HG02623 (cell line): ENCODE measurements around the gene PRKAG2.

Experiments used
- ATAC-seq: cut with Tn5 transposase; IDR thresholded peaks from one replicate; pipeline ENCODE4 v1.9.1; 2021; ENCODE audit warnings: moderate library complexity; ENCODE audit not compliant: unreplicated experiment

PRKAG2 gene

GRCh38 chr7:151702961-151703360 lies 174.0 kb downstream of the PRKAG2 start:
- ATAC-seq = no peak

GRCh38 chr7:151700586-151701165 lies 176.2 kb downstream of the PRKAG2 start:
- no peak for ATAC-seq

DNA sequence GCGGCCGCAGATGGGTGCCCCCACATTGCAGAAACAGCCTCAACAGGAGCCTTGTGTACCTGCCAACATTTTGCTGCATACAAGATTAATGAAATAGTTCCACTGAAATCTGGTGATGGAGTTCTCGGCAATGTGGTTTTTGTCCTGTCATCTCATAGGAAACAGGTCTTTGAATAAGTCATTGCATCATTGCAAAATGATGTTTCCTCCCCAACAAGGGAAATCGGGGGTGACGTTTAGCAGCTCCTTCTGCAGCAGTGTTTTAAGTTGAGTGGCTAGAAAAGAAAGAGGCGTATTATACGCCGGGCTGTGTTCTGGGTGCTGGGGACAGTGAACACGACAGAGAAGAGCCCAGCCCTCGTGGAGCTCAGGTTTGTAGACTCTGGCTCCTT lies 177.0 kb downstream of the PRKAG2 start:
- no peak for ATAC-seq

GRCh38 chr7:151699147-151699927 lies 177.6 kb downstream of the PRKAG2 start:
- no peak for ATAC-seq

- no peak for ATAC-seq
These were observed 179.0 kb downstream of the PRKAG2 start for GRCh38 chr7:151697942-151698341.

GRCh38 chr7:151697515-151697895 lies 179.4 kb downstream of the PRKAG2 start:
- ATAC-seq = no peak

DNA sequence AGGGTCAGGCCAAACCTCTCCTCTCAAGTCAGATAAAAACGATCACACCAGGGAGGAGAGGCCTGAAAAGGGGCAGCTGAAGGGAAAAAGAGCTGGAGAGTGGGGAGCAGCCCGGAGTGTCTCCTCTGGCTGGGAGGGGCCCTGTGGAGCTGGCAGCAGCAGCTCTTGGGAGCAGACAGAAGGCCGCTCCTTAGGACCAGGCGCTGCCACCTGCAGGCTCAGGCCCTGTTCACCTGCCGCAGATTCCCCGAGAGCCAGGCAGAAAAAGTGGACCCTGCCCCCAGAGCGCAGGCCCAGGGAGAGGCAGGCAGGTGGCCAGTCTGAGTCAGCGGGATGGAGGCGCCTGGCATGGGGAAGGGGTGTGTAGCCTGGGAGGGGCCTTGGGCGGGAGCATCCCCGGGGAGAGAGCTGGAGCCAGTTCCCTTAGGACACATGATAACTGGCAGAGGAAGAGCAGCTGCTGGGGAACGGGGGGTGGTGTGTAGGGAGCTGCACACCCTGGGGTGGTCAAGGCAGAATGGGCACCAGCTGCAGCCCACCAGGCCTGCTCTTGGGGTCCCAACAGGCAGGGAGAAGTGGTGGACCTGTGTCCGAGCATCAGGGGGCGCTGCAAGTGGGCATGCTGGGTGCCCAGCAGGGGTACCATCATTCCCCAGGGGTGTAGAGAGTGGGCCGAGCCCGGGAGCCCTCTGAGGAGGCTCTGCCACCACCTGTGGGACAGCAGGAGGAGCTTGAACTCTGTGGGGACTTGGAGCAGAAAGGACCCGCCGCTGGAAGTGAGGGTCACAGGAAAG lies 180.0 kb downstream of the PRKAG2 start:
- ATAC-seq = no peak

- no peak for ATAC-seq
These were observed 180.9 kb downstream of the PRKAG2 start for GRCh38 chr7:151695951-151696541.

DNA sequence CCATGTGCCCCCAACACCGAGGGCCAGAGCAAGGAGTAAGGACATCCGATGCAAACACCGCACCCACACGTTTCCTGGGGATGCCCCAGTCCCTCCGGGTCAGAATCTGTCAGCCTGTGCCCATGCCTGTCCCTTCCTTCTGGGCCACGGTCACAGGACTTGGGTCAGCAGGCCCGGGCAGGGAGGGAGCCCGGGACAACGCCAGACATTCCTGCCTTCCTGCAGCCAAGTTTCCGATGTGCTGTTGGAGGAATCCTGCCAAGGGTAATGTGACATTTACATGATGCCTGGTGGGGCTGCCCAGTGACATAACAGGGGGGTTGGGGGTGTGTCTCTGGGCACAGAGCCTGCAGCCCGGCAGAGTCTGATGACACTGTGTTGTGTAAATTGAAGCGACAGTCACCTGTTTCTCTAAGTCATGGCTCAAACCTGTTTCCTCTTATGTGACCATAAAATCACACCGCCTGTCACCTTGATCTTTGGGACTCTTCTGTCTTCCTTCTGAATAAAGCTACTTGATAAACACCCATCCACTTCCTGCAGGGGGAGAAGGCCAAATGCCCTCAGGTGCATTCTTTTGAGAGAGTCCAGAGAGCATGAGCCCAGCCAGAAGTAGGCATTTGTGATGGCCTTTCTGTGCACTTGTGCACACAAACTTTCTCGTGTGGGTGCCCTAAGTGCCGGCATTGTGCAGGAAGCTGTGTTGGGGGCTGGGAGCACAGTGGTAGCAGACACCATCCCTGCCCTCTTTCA lies 181.9 kb downstream of the PRKAG2 start:
- no peak for ATAC-seq

GRCh38 chr7:151694441-151694827 lies 182.5 kb downstream of the PRKAG2 start:
- ATAC-seq = no peak

DNA sequence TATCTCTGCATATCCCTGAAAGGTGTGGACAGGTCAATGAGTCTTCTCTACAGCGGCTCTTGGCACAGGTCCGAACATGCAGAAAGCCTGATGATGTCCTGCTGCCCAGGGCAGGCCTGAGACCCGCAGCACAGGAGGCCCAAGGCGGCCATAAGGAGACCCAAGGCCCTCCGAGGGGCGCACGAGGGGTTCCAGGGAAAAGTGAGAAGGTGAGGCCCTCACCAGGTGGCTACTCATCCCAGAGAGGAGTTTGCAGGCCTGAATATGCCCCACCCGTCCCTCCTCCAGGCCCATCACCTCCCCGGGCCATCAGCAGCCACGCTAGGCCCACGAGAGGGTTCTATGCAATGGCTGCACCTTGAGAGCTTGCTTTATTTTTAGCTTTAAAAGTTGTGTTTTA lies 183.8 kb downstream of the PRKAG2 start:
- no peak for ATAC-seq

DNA sequence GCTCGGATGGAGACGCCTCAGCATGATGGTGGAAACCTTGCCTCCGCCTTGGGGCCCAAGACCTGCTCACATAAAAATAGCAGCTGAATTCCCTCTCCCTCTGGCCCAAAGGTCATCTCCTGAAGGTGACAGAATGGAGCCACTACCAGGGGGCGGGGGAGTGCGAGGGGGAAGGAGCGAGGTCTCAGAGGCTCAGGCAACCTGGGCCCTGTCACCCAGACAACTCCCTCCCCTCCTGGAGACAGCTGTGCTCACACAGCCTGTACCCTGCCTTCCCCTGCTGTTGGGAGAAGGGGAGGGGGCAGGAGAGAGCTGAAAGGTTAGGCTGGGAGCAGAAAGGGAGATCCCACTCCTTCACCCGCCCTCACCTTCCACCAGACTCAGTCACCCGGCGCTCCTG lies 184.2 kb downstream of the PRKAG2 start:
- no peak for ATAC-seq

DNA sequence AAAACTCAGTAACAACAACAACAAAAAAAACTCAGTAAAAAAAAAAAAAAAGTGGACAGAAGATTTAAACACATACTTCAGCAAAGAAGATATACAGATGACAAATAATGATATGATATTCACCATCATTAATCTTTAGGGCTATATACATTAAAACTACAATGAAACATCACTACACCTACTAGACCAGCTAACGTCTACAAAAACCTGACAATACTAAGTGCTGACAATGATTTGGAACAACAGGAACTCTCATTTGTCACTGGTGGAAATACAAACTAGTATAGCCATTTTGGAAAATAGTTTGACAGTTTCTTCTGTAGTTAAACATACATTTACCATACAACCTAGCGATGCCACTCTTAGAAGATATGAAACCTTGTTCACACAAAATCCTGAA lies 185.5 kb downstream of the PRKAG2 start:
- ATAC-seq = no peak

DNA sequence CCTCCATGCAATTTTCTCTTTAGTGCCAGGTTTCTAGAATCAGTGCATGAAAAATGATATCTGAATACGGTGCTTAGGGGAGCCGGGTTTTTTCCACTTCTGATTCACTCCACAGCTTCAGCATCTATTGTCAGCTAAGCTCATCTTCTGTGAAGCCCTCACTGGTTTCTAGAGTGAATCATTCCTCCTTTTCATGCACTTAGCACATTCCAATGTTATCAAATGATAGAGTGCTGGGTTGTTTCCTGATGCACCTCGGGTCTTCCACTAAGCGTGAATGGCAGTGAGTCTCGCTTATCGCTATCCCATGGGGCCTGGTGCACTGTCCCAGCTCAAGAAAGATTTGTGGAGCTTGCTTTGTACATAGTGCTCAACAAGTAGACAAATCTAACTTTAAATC lies 186.3 kb downstream of the PRKAG2 start:
- no peak for ATAC-seq

DNA sequence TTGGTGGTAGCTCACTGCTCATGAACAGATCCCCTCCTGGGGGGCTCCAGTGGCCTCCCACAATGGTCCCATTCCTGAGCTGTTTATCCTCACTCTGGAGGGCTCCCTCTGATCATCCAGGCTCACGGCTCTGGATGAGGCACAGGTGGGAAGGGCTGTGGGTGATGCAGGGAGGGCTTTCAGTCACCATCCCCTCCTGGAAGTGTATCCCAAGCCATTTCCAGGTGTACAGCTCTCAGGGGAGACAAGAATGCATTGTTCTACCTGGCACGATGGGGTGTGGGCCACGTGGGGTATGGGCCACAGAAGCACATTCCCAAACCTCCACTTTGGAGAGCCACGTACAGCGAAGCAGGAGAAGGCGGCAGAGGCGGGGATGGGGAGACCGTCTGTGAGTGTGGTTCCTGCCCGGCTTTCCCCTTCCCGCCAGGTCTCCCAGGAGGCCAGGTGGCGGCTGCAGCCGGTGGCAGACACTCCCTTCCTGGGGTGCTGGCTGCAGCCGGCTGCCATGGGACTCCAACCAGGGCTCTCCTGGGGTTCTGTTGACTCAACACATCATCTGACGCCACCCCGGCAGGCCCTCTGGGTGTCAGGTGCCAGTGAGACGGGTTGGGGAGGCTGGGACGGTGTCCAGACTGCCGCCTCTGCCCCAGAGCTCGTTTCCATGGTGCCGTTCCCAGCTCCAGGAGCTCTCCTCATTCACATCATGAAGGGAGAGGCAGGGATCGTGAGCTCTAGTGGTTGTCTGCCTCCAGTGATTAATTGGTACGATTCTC lies 187.5 kb downstream of the PRKAG2 start:
- ATAC-seq = no peak

DNA sequence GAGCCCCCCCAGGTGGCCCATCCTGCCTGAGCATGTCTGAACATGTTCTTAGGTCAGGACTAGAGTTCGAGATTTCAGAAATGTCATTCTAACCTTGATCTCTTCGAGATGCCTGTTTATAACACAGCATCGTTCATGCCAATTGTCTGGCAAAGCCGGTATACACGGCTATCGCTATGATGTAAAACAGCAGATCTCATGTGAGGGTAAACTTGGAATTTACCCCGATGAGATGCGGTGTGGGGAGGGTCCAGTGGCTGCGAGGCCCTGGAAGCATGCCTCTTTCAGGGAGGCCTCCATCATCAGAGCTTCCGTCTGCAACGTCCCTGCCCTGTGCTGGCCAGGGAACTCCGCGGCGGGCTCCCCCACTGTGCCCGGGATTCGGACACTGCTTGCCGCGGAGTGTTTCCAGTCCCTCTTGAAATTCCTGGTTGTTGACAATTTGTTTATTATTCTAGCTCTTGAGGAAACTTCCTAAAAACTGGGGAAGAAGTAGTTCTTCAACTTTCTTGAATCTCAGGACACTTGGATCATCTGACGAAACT lies 188.6 kb downstream of the PRKAG2 start:
- ATAC-seq = no peak

DNA sequence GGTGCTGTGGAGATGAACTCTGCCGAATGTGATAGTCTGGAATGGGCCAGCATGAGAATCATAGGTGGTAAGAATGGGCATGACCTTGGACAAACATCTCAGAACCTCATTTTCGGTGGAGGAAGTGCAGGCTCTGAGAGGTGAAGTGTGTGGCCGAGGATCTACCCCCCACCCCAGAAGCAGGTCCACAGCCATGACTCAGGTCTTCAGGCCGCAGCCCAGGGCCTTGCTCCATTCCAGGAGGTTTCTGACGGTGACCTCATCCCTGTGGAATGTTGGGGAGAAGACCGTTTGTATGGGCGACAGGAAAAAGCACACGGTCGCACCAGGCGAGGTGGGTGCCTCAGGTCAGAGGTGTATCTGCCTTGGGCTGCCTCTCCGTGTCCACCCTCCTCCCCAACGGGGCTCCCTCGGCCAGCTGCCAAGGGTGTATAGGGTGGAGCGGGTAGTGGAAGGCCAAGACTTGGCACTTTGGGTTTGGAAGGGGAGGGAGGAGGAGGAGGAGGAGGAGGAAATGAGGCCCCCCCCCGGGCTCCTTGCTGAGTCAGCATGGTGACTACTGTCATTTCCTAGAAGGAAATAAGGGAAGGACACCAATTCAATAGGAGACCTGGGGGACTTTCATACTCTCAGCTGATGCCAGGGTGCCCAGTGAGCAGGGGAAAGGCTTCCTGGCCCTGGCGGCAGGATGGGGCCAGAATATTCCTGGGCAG lies 189.2 kb downstream of the PRKAG2 start:
- no peak for ATAC-seq

DNA sequence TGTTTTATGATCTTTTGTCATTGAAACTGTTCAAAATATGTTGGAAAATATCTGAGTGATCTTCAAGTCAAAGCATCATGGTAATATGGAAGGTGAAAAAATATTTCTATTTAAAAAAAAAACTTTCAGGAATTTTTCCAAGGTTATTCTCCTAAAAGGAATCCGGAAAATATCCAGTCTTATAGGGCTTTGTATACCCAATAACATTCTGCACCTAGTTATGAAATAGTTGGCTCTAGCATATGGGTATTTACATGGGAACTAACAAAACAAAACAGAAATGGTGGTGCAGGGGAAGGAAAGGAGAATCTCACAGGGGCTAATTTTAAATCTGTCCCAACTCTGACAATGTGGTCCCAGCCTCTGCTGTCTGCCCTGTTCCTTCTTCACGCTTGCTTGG lies 190.1 kb downstream of the PRKAG2 start:
- ATAC-seq = no peak

DNA sequence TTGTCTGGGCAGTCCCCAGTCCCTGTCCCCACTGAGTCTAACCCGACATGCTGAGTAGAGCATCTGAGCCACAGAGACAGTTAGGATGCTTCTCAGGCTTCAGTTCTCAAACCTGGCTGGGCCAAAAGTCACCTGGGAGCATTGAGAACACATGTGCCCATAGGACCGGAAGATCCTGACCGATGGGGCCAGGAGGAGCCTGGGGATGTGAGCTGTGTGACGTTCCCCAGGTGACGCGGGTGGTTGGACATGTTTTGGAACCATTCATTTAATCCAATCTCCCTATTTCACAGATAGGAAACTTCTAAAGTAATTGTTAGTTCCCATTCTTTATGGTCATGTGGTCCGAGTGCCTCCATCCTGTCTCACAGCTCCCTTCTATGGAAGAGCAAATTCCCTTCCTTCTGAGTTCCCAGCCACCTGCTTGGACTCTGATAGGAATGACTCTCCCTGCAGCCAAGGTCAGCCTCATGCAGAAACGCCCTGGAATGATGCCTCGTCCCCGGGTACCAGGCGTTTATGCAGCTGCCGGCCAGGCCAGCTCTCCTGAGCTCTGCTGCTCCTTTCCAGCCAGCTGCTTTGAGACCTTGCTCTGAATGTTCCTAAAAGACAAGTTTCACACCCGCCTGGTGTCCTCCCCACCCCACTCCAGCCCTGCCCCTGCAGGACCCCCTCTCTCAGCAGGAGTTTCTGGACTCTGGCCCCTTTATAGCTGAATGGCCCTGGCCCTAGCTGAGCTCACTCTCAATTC lies 190.7 kb downstream of the PRKAG2 start:
- no peak for ATAC-seq
